Loucy (cell line): ENCODE measurements around the gene MYH14.

ENCODE experiments used
- H2AFZ ChIP-seq: fragments of 200-600 bp; sonication (generic); 2 replicates; pipeline ENCODE4 v1.6.0; 2016; ENCODE audit warnings: antibody characterized with exemption, mild to moderate bottlenecking, low read length, moderate library complexity
- H3F3A ChIP-seq: fragments of 200-600 bp; 2 replicates; pipeline ENCODE4 v1.6.0; 2016; ENCODE audit warnings: antibody characterized with exemption, low read depth, mild to moderate bottlenecking
- H3K27me3 ChIP-seq: fragments of 200-600 bp; sonication (generic); 2 replicates; pipeline ENCODE4 v1.6.1; 2014; ENCODE audit warnings: low read length, mild to moderate bottlenecking; ENCODE audit not compliant: insufficient read depth, poor library complexity, severe bottlenecking
- H3K36me3 ChIP-seq: fragments of 200-600 bp; sonication (generic); 2 replicates; pipeline ENCODE4 v1.6.1; 2016; ENCODE audit warnings: low read length; ENCODE audit not compliant: insufficient read depth
- H3K4me1 ChIP-seq: fragments of 200-600 bp; sonication (generic); 2 replicates; pipeline ENCODE4 v1.5.1; 2014; ENCODE audit warnings: low read length, mild to moderate bottlenecking; ENCODE audit not compliant: insufficient read depth, poor library complexity, severe bottlenecking
- H3K4me2 ChIP-seq: fragments of 200-600 bp; sonication (generic); 2 replicates; pipeline ENCODE4 v1.6.0; 2014; ENCODE audit warnings: antibody characterized with exemption, low read length, low read depth, mild to moderate bottlenecking; ENCODE audit not compliant: poor library complexity, severe bottlenecking
- H3K4me3 ChIP-seq: fragments of 200-600 bp; sonication (generic); 2 replicates; pipeline ENCODE4 v1.5.1; 2014; ENCODE audit warnings: low read length, mild to moderate bottlenecking, mixed read lengths; ENCODE audit not compliant: poor library complexity, severe bottlenecking
- H3K79me2 ChIP-seq: fragments of 200-600 bp; sonication (generic); 2 replicates; pipeline ENCODE4 v1.6.1; 2014; ENCODE audit warnings: low read length; ENCODE audit not compliant: insufficient read depth
- H3K9ac ChIP-seq: fragments of 200-600 bp; sonication (generic); 2 replicates; pipeline ENCODE4 v1.6.0; 2014; ENCODE audit warnings: mild to moderate bottlenecking, low read depth, low read length, moderate library complexity; ENCODE audit not compliant: poor library complexity, severe bottlenecking
- H3K9me2 ChIP-seq: fragments of 200-600 bp; sonication (generic); replicated peaks from 2 replicates; pipeline ENCODE4 v1.6.1; 2016; ENCODE audit warnings: low read depth, low read length, mixed read lengths
- H3K9me3 ChIP-seq: fragments of 200-600 bp; sonication (generic); 2 replicates; pipeline ENCODE4 v1.6.1; 2014; ENCODE audit warnings: mild to moderate bottlenecking, antibody characterized with exemption, low read length, low read depth; ENCODE audit not compliant: insufficient read depth
- H4K20me1 ChIP-seq: fragments of 200-600 bp; sonication (generic); 2 replicates; pipeline ENCODE4 v1.6.0; 2014; ENCODE audit warnings: antibody characterized with exemption, low read length, mild to moderate bottlenecking; ENCODE audit not compliant: insufficient read depth, poor library complexity, severe bottlenecking
- EZH2phosphoT487 ChIP-seq: fragments of 200-600 bp; IDR thresholded peaks from 2 replicates; pipeline ENCODE4 v1.6.1; 2018; ENCODE audit warnings: antibody characterized with exemption, mild to moderate bottlenecking, moderate library complexity, borderline replicate concordance
- TF ChIP-seq, protein P1 (sequence below): fragments of 200-600 bp; sonication (generic); conservative IDR thresholded peaks from 2 replicates; pipeline ENCODE4 v1.5.1; 2014; ENCODE audit warnings: mild to moderate bottlenecking, antibody characterized with exemption, low read length

Gene MYH14

DNA sequence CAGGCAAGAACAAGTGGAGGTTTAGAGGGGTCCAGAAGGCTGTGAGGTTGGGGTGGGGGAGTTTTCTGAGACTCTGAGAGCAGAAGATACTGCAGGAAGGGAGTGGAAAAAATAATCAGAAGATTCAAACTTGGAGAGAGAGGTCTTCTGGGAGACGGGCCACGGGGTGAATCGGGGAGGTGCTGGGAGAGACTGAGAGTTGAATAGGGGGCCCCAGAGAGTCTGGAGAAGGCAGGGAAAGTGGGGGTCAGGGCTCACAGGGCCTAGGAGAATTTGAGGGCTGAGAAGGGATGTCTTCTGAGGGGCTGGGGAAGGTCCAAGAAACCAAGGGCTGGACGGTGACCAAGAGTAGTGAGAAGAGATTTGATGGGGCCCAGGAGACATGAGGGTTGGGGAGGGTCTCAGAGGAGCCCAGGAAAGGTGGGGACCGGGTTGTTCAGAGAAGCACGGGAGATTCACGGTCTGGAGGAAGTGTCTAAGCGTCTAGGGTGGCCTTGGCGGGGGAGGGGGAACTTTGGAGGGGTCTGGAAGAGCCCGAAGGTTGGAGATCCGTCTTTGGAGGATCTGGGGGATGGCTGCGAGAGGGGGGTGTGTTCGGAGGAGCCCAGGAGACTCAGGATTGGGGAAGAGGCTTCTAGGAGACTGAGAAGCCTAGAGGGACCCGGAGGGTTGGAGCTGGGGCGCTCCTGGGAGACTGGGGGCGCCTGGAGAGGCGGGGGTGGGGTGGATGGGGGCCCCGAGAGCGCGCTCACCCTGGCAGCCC, 124.2 kb downstream of the MYH14 start:
- Histone ChIP-seq H3K9ac (no peak overlapping the region), H3K9me2 (no peaks in the 10 kb centered on the region), H3K9me3 (no peaks in the 10 kb centered on the region), H3K4me2 (no peak overlapping the region), H4K20me1 (no peaks in the 10 kb centered on the region), H3K4me1 (no peaks in the 10 kb centered on the region), H2AFZ (no peak overlapping the region), H3K79me2 (no peaks in the 10 kb centered on the region), H3K36me3 (no peaks in the 10 kb centered on the region), H3K27me3 (no peaks in the 10 kb centered on the region), H3K4me3 (no peak overlapping the region), H3F3A (no peaks in the 10 kb centered on the region)
- TF ChIP-seq, protein P1, sequence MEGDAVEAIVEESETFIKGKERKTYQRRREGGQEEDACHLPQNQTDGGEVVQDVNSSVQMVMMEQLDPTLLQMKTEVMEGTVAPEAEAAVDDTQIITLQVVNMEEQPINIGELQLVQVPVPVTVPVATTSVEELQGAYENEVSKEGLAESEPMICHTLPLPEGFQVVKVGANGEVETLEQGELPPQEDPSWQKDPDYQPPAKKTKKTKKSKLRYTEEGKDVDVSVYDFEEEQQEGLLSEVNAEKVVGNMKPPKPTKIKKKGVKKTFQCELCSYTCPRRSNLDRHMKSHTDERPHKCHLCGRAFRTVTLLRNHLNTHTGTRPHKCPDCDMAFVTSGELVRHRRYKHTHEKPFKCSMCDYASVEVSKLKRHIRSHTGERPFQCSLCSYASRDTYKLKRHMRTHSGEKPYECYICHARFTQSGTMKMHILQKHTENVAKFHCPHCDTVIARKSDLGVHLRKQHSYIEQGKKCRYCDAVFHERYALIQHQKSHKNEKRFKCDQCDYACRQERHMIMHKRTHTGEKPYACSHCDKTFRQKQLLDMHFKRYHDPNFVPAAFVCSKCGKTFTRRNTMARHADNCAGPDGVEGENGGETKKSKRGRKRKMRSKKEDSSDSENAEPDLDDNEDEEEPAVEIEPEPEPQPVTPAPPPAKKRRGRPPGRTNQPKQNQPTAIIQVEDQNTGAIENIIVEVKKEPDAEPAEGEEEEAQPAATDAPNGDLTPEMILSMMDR, result no peak
- TF ChIP-seq EZH2phosphoT487, result no peak

DNA sequence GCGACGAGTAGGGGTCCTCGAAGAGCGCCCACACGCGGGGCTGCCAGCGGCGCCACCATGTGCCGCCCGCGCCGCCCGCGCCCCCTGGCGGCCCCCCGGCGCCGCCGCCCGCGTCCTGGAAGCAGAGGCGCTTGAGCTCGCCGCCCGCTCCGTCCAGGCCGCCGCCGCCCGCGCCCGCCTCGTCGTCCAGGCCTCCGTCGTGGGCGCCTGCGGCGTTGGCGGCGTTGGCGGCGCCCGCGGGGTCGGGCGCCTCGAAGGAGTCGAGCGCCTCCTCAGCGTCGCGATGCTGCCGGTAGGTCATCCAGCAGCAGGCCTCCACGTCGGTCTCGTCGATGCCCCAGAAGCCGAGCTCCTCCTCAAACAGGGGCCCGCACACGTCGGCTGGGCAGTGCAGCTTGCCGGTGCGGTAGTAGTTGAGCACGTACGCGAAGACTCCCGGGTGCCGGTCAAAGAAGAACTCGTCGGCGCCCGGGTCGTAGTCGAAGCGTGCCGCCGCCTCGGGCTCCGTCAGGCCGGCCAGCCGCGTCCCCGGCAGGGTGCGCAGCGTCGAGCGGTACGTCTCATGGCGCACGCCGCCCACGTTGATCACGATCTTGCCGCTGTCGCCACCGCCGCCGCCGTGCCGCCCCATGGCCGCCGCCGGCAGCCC, 124.9 kb downstream of the MYH14 start:
- Histone ChIP-seq H3K9ac (no peak overlapping the region), H3K9me3 (no peaks in the 10 kb centered on the region), H2AFZ (no peak overlapping the region), H3K4me3 (no peak overlapping the region), H3K79me2 (no peaks in the 10 kb centered on the region), H3K27me3 (no peaks in the 10 kb centered on the region), H3K9me2 (no peaks in the 10 kb centered on the region), H3K36me3 (no peaks in the 10 kb centered on the region), H3K4me1 (no peaks in the 10 kb centered on the region), H3F3A (no peaks in the 10 kb centered on the region), H3K4me2 (no peak overlapping the region), H4K20me1 (no peaks in the 10 kb centered on the region)
- TF ChIP-seq, protein P1, result no peak
- TF ChIP-seq EZH2phosphoT487, result no peak

DNA sequence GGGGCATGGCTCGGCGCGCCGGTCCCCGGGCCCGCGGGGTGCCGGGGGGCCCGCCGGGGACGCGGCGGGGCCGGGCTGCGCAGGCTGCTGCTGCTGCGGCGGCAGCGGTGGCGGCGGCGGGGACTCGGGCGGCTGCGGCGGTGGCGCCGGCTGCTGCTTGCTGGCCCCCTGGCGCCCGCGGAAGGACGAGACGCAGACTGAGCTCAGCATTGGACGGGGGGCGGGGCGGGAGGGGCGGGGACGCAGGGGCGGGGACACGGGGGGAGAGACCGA, 125.4 kb downstream of the MYH14 start:
- no peaks in the 10 kb centered on the region for H3K27me3 ChIP-seq
- no peaks in the 10 kb centered on the region for H4K20me1 ChIP-seq
- H2AFZ ChIP-seq, result no peak overlapping the region
- no peaks in the 10 kb centered on the region for H3K4me1 ChIP-seq
- TF ChIP-seq, protein P1, result no peak
- no peak for TF ChIP-seq EZH2phosphoT487
- no peaks in the 10 kb centered on the region for H3F3A ChIP-seq
- H3K9me3 ChIP-seq, result no peaks in the 10 kb centered on the region
- H3K9ac ChIP-seq, result no peak overlapping the region
- H3K36me3 ChIP-seq, result no peaks in the 10 kb centered on the region
- H3K4me2 ChIP-seq, result no peak overlapping the region
- no peaks in the 10 kb centered on the region for H3K9me2 ChIP-seq
- no peaks in the 10 kb centered on the region for H3K79me2 ChIP-seq
- H3K4me3 ChIP-seq, result no peak overlapping the region
